Neural crest cell (in vitro differentiated cells): Measurements from ENCODE around the gene WIPF2. TPM values are rescaled to one million over a fixed set of nuclear protein-coding genes. Genes with fewer than 3 reads are reported as not detected.
A peak's percentile ranks its signal among the peaks of the same experiment; 100 is the strongest.

Experiments used
- DNase-seq: peaks from one replicate; pipeline ENCODE4 v3.0.0; 2021; ENCODE audit warnings: low read depth, mixed read lengths, low spot score
- H3K27ac Mint-ChIP-seq: one replicate; pipeline ENCODE4 v1.8.0; 2021; ENCODE audit warnings: mild to moderate bottlenecking, mixed read lengths; ENCODE audit not compliant: unreplicated experiment
- H3K27me3 Mint-ChIP-seq: 2 replicates; pipeline ENCODE4 v1.8.0; 2021; ENCODE audit warnings: low read depth, mild to moderate bottlenecking, mixed read lengths
- H3K36me3 Mint-ChIP-seq: 2 replicates; pipeline ENCODE4 v1.8.0; 2021; ENCODE audit warnings: low read depth, mild to moderate bottlenecking, mixed read lengths
- H3K4me1 Mint-ChIP-seq: 2 replicates; pipeline ENCODE4 v1.8.0; 2021; ENCODE audit warnings: mixed read lengths
- H3K4me3 Mint-ChIP-seq: one replicate; pipeline ENCODE4 v1.8.0; 2021; ENCODE audit warnings: mild to moderate bottlenecking, mixed read lengths
- H3K9me3 Mint-ChIP-seq: 2 replicates; pipeline ENCODE4 v1.8.0; 2021; ENCODE audit warnings: mixed read lengths
- CTCF ChIP-seq: fragments of 200-600 bp; sonication (generic); conservative IDR thresholded peaks from 2 replicates; pipeline ENCODE4 v1.5.0; 2021; ENCODE audit warnings: antibody characterized with exemption, mild to moderate bottlenecking
- total RNA-seq: library from RNA; stranded (reverse); gene quantifications from 2 replicates; pipeline ENCODE4 v1.2.1, GENCODE V29; 2021

WIPF2 gene
- total RNA-seq, 1 donor from 2014 or later = 28.7 TPM

DNA sequence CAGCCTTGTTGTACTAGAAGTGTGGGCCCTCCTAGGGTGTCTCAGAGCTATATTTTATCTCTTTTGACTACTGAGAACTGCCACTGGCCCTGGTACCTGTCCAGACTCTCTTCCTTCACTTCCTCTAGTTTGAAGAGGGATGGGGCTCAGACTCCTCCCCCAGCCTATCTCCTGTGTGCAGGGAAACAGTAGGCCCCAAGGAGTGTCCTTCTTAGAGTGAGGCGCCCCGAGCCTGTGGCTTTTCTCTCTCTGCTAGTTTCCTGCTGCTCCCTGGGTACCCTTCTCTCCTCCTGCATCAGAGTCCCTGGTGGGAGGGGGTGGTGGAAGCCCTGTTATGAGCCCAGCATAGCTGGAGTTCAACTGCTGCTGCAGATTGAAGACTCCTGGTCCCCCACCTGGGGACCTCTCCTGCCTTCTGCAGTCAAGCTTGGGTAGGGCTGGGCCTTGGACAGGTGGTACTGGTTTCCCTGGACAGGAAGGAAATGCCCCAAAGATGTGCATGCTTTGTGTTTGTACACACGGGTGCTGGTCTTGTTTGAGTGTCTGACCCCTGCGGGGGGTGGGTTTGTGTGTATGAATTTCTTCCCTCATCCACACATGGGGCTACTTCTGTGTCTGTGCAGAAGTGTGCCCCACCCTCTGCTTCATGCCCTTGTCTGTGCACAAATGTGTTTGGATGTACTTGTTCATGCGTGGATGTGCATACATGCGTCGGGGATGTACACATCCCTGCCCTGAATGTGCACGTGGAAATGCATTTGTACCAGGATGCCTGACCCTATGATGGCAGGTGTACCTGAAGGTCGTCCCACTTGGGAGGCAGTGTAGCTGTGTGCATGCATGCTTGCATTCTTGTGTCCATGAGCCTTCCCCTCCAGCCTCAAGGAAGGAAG is 96.8 kb downstream of the WIPF2 start:
- Mint-ChIP-seq H3K9me3 (no peaks in the 10 kb centered on the region), H3K4me1 (peaks cover 66% of the 10 kb centered on the region), H3K4me3 (peak overlapping the region; percentile 72), H3K27ac (peak overlapping the region; percentile 50), H3K27me3 (peaks cover 16% of the 10 kb centered on the region), H3K36me3 (no peaks in the 10 kb centered on the region)
- no peak for DNase-seq
- TF ChIP-seq CTCF = no peak

- Mint-ChIP-seq H3K4me3 (peak overlapping the region; percentile 79), H3K27me3 (peaks cover 16% of the 10 kb centered on the region), H3K4me1 (peaks cover 64% of the 10 kb centered on the region), H3K36me3 (no peaks in the 10 kb centered on the region), H3K27ac (no peak overlapping the region), H3K9me3 (no peaks in the 10 kb centered on the region)
- no peak for TF ChIP-seq CTCF
- DNase-seq = peak; percentile 28
Measured at GRCh38 chr17:40316571-40317344, 97.7 kb downstream of the WIPF2 start.

DNA sequence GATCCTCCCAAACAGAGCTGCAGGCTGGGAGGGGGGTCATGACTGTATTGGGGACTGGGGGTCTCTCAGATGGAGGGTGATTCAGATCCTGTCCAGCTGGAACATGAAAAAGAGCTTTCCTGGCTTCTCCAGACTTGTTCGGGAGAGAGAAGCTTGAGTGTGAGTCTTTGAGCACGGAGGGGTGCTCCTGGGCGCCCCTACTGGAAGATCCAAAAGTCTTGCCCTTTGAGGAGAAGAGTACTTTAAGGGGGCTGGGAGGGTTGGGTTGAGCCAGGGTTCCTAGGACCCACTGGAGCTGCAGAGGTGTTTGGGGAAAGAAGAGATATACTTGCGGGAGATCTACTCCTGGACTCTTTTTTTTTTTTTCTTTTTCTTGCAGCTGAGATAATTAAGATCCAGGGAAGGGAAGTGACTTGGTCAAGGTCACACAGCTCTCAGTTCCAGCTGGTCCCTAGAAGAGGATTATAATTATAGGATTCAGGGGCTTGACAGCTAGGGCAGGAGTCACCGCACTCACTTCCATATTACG is 98.3 kb downstream of the WIPF2 start:
- peaks cover 16% of the 10 kb centered on the region for H3K27me3 Mint-ChIP-seq
- H3K4me1 Mint-ChIP-seq = peaks cover 60% of the 10 kb centered on the region
- peak overlapping the region; percentile 17 for H3K27ac Mint-ChIP-seq
- peak overlapping the region; percentile 79 for H3K4me3 Mint-ChIP-seq
- no peaks in the 10 kb centered on the region for H3K36me3 Mint-ChIP-seq
- peak; percentile 61 for DNase-seq
- H3K9me3 Mint-ChIP-seq = no peaks in the 10 kb centered on the region
- TF ChIP-seq CTCF = peak; percentile 54

DNA sequence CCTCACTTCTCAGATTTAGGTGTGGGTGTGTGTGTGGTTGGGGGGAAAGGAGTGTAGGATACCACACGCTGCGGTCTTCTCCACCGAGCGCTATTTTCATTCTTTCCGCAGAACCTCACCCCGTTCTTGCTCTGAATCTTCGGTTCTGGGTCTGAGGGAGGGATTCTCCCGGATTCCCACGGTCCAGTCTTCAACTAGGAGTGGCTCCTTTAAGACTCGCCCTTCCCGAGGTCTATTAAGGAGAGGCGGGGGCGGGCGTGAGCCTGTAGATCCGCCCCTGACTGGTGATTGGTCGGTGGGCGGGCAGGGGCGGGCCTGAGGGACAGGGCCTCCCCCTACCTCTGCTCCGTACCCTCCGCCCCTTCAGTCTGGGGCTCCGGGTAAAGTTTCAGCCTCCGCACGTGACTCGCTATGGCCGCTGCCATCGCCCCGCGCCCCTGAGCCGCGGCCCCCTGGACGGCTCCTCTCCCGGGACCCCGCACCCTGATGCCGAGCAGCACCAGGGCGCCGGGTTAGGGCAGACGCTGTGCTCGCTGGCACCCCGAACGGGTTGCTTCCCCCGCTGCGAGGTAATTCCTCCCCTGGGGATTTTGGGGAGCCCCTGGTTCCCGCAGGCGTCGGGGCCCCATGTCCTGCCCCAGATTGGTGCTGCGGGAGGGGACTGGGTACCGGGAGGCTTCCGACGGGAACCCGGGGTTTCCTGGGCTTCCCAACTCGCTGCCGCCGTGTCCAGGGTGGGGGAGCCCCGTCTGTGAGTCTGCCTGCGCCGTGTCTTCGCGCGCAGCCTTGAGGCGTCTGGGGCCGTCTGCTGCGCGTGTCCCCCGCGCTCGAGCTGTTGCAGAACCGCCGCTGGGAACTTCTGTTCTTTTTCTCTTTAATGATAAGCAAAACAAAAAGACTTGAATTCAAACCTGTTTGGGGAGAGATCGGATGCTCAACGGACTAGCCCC is 99.1 kb downstream of the WIPF2 start:
- Mint-ChIP-seq H3K27ac (peak overlapping the region; percentile 89), H3K4me1 (peaks cover 68% of the 10 kb centered on the region), H3K4me3 (peak overlapping the region; percentile 79), H3K9me3 (no peaks in the 10 kb centered on the region), H3K27me3 (peaks cover 16% of the 10 kb centered on the region), H3K36me3 (no peaks in the 10 kb centered on the region)
- TF ChIP-seq CTCF = no peak
- DNase-seq = peak; percentile 83
